Measurements from ENCODE around the gene LY6G5B.
A peak's percentile ranks its signal among the peaks of the same experiment; 100 is the strongest.

LY6G5B gene

GRCh38 chr6:31669676-31670075 lies at the start of gene LY6G5B:
TSS of gene LY6G5B (plus strand) at chr6:31669976. CDS start at chr6:31670951, 975 bp downstream.
- no peak for DNase-seq

- peak; percentile 87 for DNase-seq
These were observed 49.0 kb upstream of the LY6G5B start, which contains the start of gene PRRC2A for GRCh38 chr6:31620586-31621319. TSS of gene PRRC2A (plus strand) at chr6:31620715. CDS start at chr6:31622790, 2,075 bp downstream.

- DNase-seq, result no peak
These were observed 48.3 kb upstream of the LY6G5B start for GRCh38 chr6:31621320-31621939.

- DNase-seq, result no peak
These were observed 47.8 kb upstream of the LY6G5B start for GRCh38 chr6:31621991-31622390.

GRCh38 chr6:31622684-31623091 lies 47.1 kb upstream of the LY6G5B start:
- DNase-seq, result no peak

GRCh38 chr6:31624070-31624469 lies 45.7 kb upstream of the LY6G5B start:
- DNase-seq, result no peak

- DNase-seq, result no peak
These were observed 42.8 kb upstream of the LY6G5B start for GRCh38 chr6:31626952-31627351.

GRCh38 chr6:31627690-31628287 lies 42.0 kb upstream of the LY6G5B start:
- no peak for DNase-seq

- no peak for DNase-seq
These were observed 40.8 kb upstream of the LY6G5B start for GRCh38 chr6:31629014-31629413.

GRCh38 chr6:31630177-31630934 lies 39.4 kb upstream of the LY6G5B start:
- no peak for DNase-seq

GRCh38 chr6:31631209-31631608 lies 38.6 kb upstream of the LY6G5B start:
- no peak for DNase-seq

- DNase-seq, result no peak
These were observed 38.0 kb upstream of the LY6G5B start for GRCh38 chr6:31631681-31632278.

GRCh38 chr6:31632279-31632946 lies 37.4 kb upstream of the LY6G5B start:
- DNase-seq, result no peak

- DNase-seq, result no peak
These were observed 36.3 kb upstream of the LY6G5B start for GRCh38 chr6:31633447-31633846.

GRCh38 chr6:31634131-31634530 lies 35.6 kb upstream of the LY6G5B start:
- DNase-seq, result no peak

GRCh38 chr6:31634969-31635575 lies 34.7 kb upstream of the LY6G5B start:
- no peak for DNase-seq

- no peak for DNase-seq
These were observed 32.8 kb upstream of the LY6G5B start for GRCh38 chr6:31636698-31637596.

- no peak for DNase-seq
These were observed 30.7 kb upstream of the LY6G5B start for GRCh38 chr6:31639043-31639442.

- no peak for DNase-seq
These were observed 30.3 kb upstream of the LY6G5B start for GRCh38 chr6:31639449-31639861.

GRCh38 chr6:31640612-31641011 lies 29.2 kb upstream of the LY6G5B start:
- DNase-seq, result no peak

- DNase-seq, result no peak
These were observed 28.4 kb upstream of the LY6G5B start for GRCh38 chr6:31641370-31641769.

Measured in NCI-H510A treated with DMSO at 0.1 percent for 48 hours (cell line).